HEK293 (cell line): Measurements from ENCODE around the gene STK4.

ENCODE experiments used
- YY1 ChIP-seq: fragments of 450-650 bp; formaldehyde crosslinking; IDR thresholded peaks from 2 replicates; pipeline ENCODE4 v1.5.1; 2018; ENCODE audit warnings: missing biosample characterization, missing genetic modification characterization
- ZNF350 ChIP-seq: fragments of 450-650 bp; formaldehyde crosslinking; IDR thresholded peaks from 2 replicates; pipeline ENCODE4 v1.5.0; 2017; ENCODE audit warnings: missing biosample characterization, mild to moderate bottlenecking, missing genetic modification characterization
- ZNF510 ChIP-seq: fragments of 450-650 bp; formaldehyde crosslinking; IDR thresholded peaks from 2 replicates; pipeline ENCODE4 v1.5.1; 2018; ENCODE audit warnings: mild to moderate bottlenecking, missing genetic modification characterization, missing biosample characterization; ENCODE audit not compliant: insufficient replicate concordance
- TF ChIP-seq, protein P1 (sequence below): fragments of 450-650 bp; formaldehyde crosslinking; IDR thresholded peaks from 2 replicates; pipeline ENCODE4 v1.5.1; 2016; ENCODE audit warnings: missing biosample characterization, missing genetic modification characterization
- TF ChIP-seq, protein P2 (sequence below): sonication (generic); formaldehyde crosslinking; IDR thresholded peaks from 2 replicates; pipeline ENCODE4 v1.8.1; 2022; ENCODE audit warnings: mild to moderate bottlenecking, moderate library complexity, missing genetic modification reagents

- TF ChIP-seq, protein P1, sequence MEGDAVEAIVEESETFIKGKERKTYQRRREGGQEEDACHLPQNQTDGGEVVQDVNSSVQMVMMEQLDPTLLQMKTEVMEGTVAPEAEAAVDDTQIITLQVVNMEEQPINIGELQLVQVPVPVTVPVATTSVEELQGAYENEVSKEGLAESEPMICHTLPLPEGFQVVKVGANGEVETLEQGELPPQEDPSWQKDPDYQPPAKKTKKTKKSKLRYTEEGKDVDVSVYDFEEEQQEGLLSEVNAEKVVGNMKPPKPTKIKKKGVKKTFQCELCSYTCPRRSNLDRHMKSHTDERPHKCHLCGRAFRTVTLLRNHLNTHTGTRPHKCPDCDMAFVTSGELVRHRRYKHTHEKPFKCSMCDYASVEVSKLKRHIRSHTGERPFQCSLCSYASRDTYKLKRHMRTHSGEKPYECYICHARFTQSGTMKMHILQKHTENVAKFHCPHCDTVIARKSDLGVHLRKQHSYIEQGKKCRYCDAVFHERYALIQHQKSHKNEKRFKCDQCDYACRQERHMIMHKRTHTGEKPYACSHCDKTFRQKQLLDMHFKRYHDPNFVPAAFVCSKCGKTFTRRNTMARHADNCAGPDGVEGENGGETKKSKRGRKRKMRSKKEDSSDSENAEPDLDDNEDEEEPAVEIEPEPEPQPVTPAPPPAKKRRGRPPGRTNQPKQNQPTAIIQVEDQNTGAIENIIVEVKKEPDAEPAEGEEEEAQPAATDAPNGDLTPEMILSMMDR (tag by site-specific recombination) = no peak
- TF ChIP-seq YY1 (tag by site-specific recombination) = no peak
- TF ChIP-seq ZNF510 (tag by site-specific recombination) = no peak
- TF ChIP-seq, protein P2, sequence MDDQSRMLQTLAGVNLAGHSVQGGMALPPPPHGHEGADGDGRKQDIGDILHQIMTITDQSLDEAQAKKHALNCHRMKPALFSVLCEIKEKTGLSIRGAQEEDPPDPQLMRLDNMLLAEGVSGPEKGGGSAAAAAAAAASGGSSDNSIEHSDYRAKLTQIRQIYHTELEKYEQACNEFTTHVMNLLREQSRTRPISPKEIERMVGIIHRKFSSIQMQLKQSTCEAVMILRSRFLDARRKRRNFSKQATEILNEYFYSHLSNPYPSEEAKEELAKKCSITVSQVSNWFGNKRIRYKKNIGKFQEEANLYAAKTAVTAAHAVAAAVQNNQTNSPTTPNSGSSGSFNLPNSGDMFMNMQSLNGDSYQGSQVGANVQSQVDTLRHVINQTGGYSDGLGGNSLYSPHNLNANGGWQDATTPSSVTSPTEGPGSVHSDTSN (CRISPR knock-in tag) = no peak
- TF ChIP-seq ZNF350 (tag by site-specific recombination) = no peak
Observed at GRCh38 chr20:45115386-45115774, 149.1 kb downstream of the STK4 start.
